ENCODE measurements around the gene CDH11.

CDH11 gene

GRCh38 chr16:65116216-65116615 is 5.6 kb downstream of the CDH11 start:
- DNase-seq: no peak

GRCh38 chr16:65114527-65114926 is 7.3 kb downstream of the CDH11 start:
- DNase-seq: no peak

GRCh38 chr16:65113441-65113840 is 8.4 kb downstream of the CDH11 start:
- DNase-seq: no peak

GRCh38 chr16:65111306-65111705 is 10.6 kb downstream of the CDH11 start:
- no peak for DNase-seq

- DNase-seq: no peak
These were observed 15.1 kb downstream of the CDH11 start for GRCh38 chr16:65106757-65107156.

GRCh38 chr16:65105171-65105570 is 16.7 kb downstream of the CDH11 start:
- DNase-seq: no peak

- no peak for DNase-seq
These were observed 17.4 kb downstream of the CDH11 start for GRCh38 chr16:65104471-65104870.

- no peak for DNase-seq
These were observed 19.5 kb downstream of the CDH11 start for GRCh38 chr16:65102326-65102725.

GRCh38 chr16:65101009-65101408 is 20.9 kb downstream of the CDH11 start:
- DNase-seq: no peak

- DNase-seq: no peak
These were observed 22.3 kb downstream of the CDH11 start for GRCh38 chr16:65099607-65100006.

- DNase-seq: no peak
These were observed 22.9 kb downstream of the CDH11 start for GRCh38 chr16:65098916-65099315.

- no peak for DNase-seq
These were observed 24.6 kb downstream of the CDH11 start for GRCh38 chr16:65097296-65097695.

- DNase-seq: no peak
These were observed 26.0 kb downstream of the CDH11 start for GRCh38 chr16:65095906-65096305.

- no peak for DNase-seq
These were observed 26.7 kb downstream of the CDH11 start for GRCh38 chr16:65095090-65095728.

- no peak for DNase-seq
These were observed 27.9 kb downstream of the CDH11 start for GRCh38 chr16:65094009-65094408.

GRCh38 chr16:65083164-65083857 is 38.6 kb downstream of the CDH11 start:
- DNase-seq: no peak

- no peak for DNase-seq
These were observed 42.3 kb downstream of the CDH11 start for GRCh38 chr16:65079549-65079948.

- DNase-seq: no peak
These were observed 44.7 kb downstream of the CDH11 start for GRCh38 chr16:65077181-65077580.

GRCh38 chr16:65075877-65076276 is 46.0 kb downstream of the CDH11 start:
- no peak for DNase-seq

GRCh38 chr16:65071433-65072311 is 50.2 kb downstream of the CDH11 start:
- DNase-seq: no peak

- no peak for DNase-seq
These were observed 50.9 kb downstream of the CDH11 start for GRCh38 chr16:65070831-65071432.

- DNase-seq: no peak
These were observed 52.1 kb downstream of the CDH11 start for GRCh38 chr16:65069766-65070165.

- DNase-seq: no peak
These were observed 52.8 kb downstream of the CDH11 start for GRCh38 chr16:65069065-65069464.

All from CD4-positive, alpha-beta T cell treated with Interleukin-6 for 4 hours (primary cell).